ENCODE data around the gene SBK3.
"Not testable (repeated sequence)": the region's sequence is repeated elsewhere in the genome, so short reads cannot be mapped to it uniquely, and the experiment has no call there.

SBK3 gene

GRCh38 chr19:55586976-55587668 lies 41.8 kb upstream of the SBK3 start:
- no peak for TF ChIP-seq CTCF (IDR thresholded peaks at IDR 0.05; ENCODE audit: low read depth, low read length)
- DNase-seq (ENCODE audit: extremely low read depth, low read depth) = peak; percentile 60

- no peak for TF ChIP-seq CTCF (IDR thresholded peaks at IDR 0.05; ENCODE audit: low read depth, low read length)
- DNase-seq (ENCODE audit: extremely low read depth, low read depth) = no peak
Observed at GRCh38 chr19:55585658-55586339, 40.5 kb upstream of the SBK3 start.

GRCh38 chr19:55584871-55585270 lies 39.5 kb upstream of the SBK3 start:
- TF ChIP-seq CTCF (IDR thresholded peaks at IDR 0.05; ENCODE audit: low read depth, low read length) = no peak
- DNase-seq (ENCODE audit: extremely low read depth, low read depth) = no peak

GRCh38 chr19:55583897-55584296 lies 38.6 kb upstream of the SBK3 start:
- DNase-seq (ENCODE audit: extremely low read depth, low read depth) = not testable (repeated sequence)

GRCh38 chr19:55582284-55582683 lies 36.9 kb upstream of the SBK3 start:
- DNase-seq (ENCODE audit: extremely low read depth, low read depth) = not testable (repeated sequence)

GRCh38 chr19:55581823-55582223 lies 36.5 kb upstream of the SBK3 start:
- TF ChIP-seq CTCF (IDR thresholded peaks at IDR 0.05; ENCODE audit: low read depth, low read length) = no peak
- DNase-seq (ENCODE audit: extremely low read depth, low read depth) = no peak

GRCh38 chr19:55581145-55581822 lies 35.9 kb upstream of the SBK3 start:
- DNase-seq (ENCODE audit: extremely low read depth, low read depth) = no peak
- TF ChIP-seq CTCF (IDR thresholded peaks at IDR 0.05; ENCODE audit: low read depth, low read length) = no peak

- no peak for TF ChIP-seq CTCF (IDR thresholded peaks at IDR 0.05; ENCODE audit: low read depth, low read length)
- DNase-seq (ENCODE audit: extremely low read depth, low read depth) = peak; percentile 76
Observed at GRCh38 chr19:55580628-55581144, 35.3 kb upstream of the SBK3 start, which contains the start of gene ZNF579. Gene ZNF579 (minus strand): TSS chr19:55580848. CDS start chr19:55579639, 1,209 bp downstream.

All from AG09319 (cell line).